K562 (cell line): ENCODE measurements around the gene CLIP2. TPM values are rescaled to one million over a fixed set of nuclear protein-coding genes. Genes with fewer than 3 reads are reported as not detected.

Experiments
- CBX5 ChIP-seq: IDR thresholded peaks from 2 replicates; pipeline ENCODE4 v1.6.1; 2014; ENCODE audit warnings: low read depth, borderline replicate concordance
- CHCHD3 ChIP-seq: fragments of 250-450 bp; sonication (Bioruptor Pico); IDR thresholded peaks from 2 replicates; pipeline ENCODE4 v2.1.2; 2022; ENCODE audit warnings: mild to moderate bottlenecking
- CREB5 ChIP-seq: fragments of 250-450 bp; sonication (Bioruptor Pico); IDR thresholded peaks from 2 replicates; pipeline ENCODE4 v1.5.0; 2020; ENCODE audit warnings: mild to moderate bottlenecking
- HSF4 ChIP-seq: fragments of 250-450 bp; sonication (Bioruptor Pico); IDR thresholded peaks from 2 replicates; pipeline ENCODE4 v2.1.2; 2022; ENCODE audit warnings: mild to moderate bottlenecking, moderate library complexity, borderline replicate concordance
- LARP7 ChIP-seq: fragments of 450-650 bp; IDR thresholded peaks from 2 replicates; pipeline ENCODE4 v1.6.1; 2016
- MAZ ChIP-seq, 2 experiments: fragments of 450-650 bp in 1 of 2; sonication (generic) in 1 of 2; formaldehyde crosslinking; IDR thresholded peaks in 1 of 2; conservative IDR thresholded peaks in 1 of 2; 2 replicates each; pipeline versions ENCODE4 v1.4.0 to v1.5.0; 2020; ENCODE audit warnings: mild to moderate bottlenecking in 1 of 2, missing genetic modification reagents in 1 of 2
- MYBL2 ChIP-seq, 2 experiments: fragments of 450-650 bp in 1 of 2; sonication (generic) in 1 of 2; formaldehyde crosslinking in 1 of 2; IDR thresholded peaks; 2 replicates each; pipeline versions ENCODE4 v1.6.1 to v1.8.1; 2017 to 2022; ENCODE audit warnings: borderline replicate concordance in 1 of 2, inconsistent platforms in 1 of 2, low read depth in 1 of 2, mild to moderate bottlenecking in 1 of 2, missing genetic modification reagents in 1 of 2, moderate library complexity in 1 of 2
- NFATC3 ChIP-seq: fragments of 450-650 bp; IDR thresholded peaks from 2 replicates; pipeline ENCODE4 v1.6.1; 2017; ENCODE audit warnings: mild to moderate bottlenecking
- NR0B1 ChIP-seq: fragments of 450-650 bp; IDR thresholded peaks from one replicate; pipeline ENCODE4 v1.6.1; 2018; ENCODE audit warnings: mild to moderate bottlenecking, moderate library complexity; ENCODE audit not compliant: partially characterized antibody
- PHF20 ChIP-seq: fragments of 450-650 bp; IDR thresholded peaks from 2 replicates; pipeline ENCODE4 v1.6.1; 2018; ENCODE audit not compliant: partially characterized antibody
- PTBP1 ChIP-seq: fragments of 200-400 bp; formaldehyde crosslinking; IDR thresholded peaks from 2 replicates; pipeline ENCODE4 v1.6.1; 2017; ENCODE audit warnings: low read depth, low read length
- PURB ChIP-seq: sonication (generic); formaldehyde crosslinking; IDR thresholded peaks from 2 replicates; pipeline ENCODE4 v1.9.0; 2021; ENCODE audit warnings: low read depth, mild to moderate bottlenecking, missing genetic modification reagents
- PYGO2 ChIP-seq: fragments of 450-650 bp; IDR thresholded peaks from 2 replicates; pipeline ENCODE4 v1.6.1; 2016; ENCODE audit warnings: mild to moderate bottlenecking, missing genetic modification characterization, moderate library complexity, missing compliant biosample characterization
- RHOXF2B ChIP-seq: fragments of 250-450 bp; sonication (Bioruptor Pico); conservative IDR thresholded peaks from 2 replicates; pipeline ENCODE4 v1.5.1; 2021
- SMAD1 ChIP-seq: fragments of 150-350 bp; IDR thresholded peaks from 2 replicates; pipeline ENCODE4 v1.6.1; 2014; ENCODE audit warnings: low read length, low read depth; ENCODE audit not compliant: partially characterized antibody
- SNRNP70 ChIP-seq: fragments of 200-400 bp; formaldehyde crosslinking; optimal IDR thresholded peaks from 2 replicates; pipeline ENCODE3; 2017; ENCODE audit warnings: low read depth, low read length
- SOX6 ChIP-seq: fragments of 450-650 bp; IDR thresholded peaks from 2 replicates; pipeline ENCODE4 v1.6.1; 2014; ENCODE audit warnings: mild to moderate bottlenecking
- THAP12 ChIP-seq: fragments of 250-450 bp; sonication (Bioruptor Pico); IDR thresholded peaks from 2 replicates; pipeline ENCODE4 v1.9.0; 2021; ENCODE audit warnings: mild to moderate bottlenecking, inconsistent platforms
- ZNF316 ChIP-seq: fragments of 450-650 bp; IDR thresholded peaks from 2 replicates; pipeline ENCODE4 v1.6.1; 2016
- ZNF444 ChIP-seq: fragments of 250-450 bp; sonication (Bioruptor Pico); IDR thresholded peaks from 2 replicates; pipeline ENCODE4 v1.4.0; 2020; ENCODE audit warnings: mild to moderate bottlenecking, moderate library complexity
- ZNF551 ChIP-seq: fragments of 250-450 bp; sonication (Bioruptor Pico); IDR thresholded peaks from 2 replicates; pipeline ENCODE4 v1.5.0; 2021; ENCODE audit warnings: mild to moderate bottlenecking, moderate library complexity
- ZNF586 ChIP-seq: fragments of 450-650 bp; formaldehyde crosslinking; conservative IDR thresholded peaks from 2 replicates; pipeline ENCODE4 v1.4.0; 2020; ENCODE audit warnings: mild to moderate bottlenecking, moderate library complexity
- ZNF707 ChIP-seq: fragments of 250-450 bp; sonication (Bioruptor Pico); conservative IDR thresholded peaks from 2 replicates; pipeline ENCODE4 v1.8.0; 2022; ENCODE audit warnings: inconsistent platforms, mild to moderate bottlenecking, moderate library complexity
- ZSCAN32 ChIP-seq: fragments of 450-650 bp; formaldehyde crosslinking; IDR thresholded peaks from 2 replicates; pipeline ENCODE4 v1.4.0; 2020; ENCODE audit warnings: mild to moderate bottlenecking, moderate library complexity
- polyA plus RNA-seq, 8 experiments: library from polyadenylated mRNA; depleted of rRNA in 4 of 8; stranded (reverse) in 5 of 8; unstranded in 3 of 8; fragments of >200 nt; fragmentation: Nextera tagmentation in 2 of 8; fragmentation: Illumina TruSeq in 1 of 8; extraction: Ambion mirVana in 2 of 8; extraction: Trizol in 1 of 8; gene quantifications; 2 replicates each; pipeline versions ENCODE4 v1.2.1 to v1.2.3, GENCODE V29; 2011 to 2014; ENCODE audit warnings: inconsistent platforms in 1 of 8, missing spikeins in 1 of 8
- total RNA-seq, 7 experiments: library from RNA; depleted of rRNA in 6 of 7; stranded (reverse); fragments of >200 nt in 6 of 7; fragmentation: Illumina TruSeq in 2 of 7; extraction: Trizol in 2 of 7; gene quantifications; 2 replicates each; pipeline versions ENCODE4 v1.2.1 to v1.2.3, GENCODE V29; 2011 to 2021; ENCODE audit warnings: low replicate concordance in 1 of 7

Gene CLIP2
- total and polyA plus RNA-seq, 9 of the 15 experiments (the other 6 are each of a cell fraction or from before 2014, with no cell fraction given): 0.07 to 5.4 (median 2.1) TPM

GRCh38 chr7:74320645-74321221 lies 31.5 kb downstream of the CLIP2 start (continued):
- TF ChIP-seq MYBL2 (IDR thresholded peaks at IDR 0.05; ENCODE audit: low read depth) (no peak), MYBL2 (CRISPR knock-in tag; IDR thresholded peaks at IDR 0.05; ENCODE audit: borderline replicate concordance) (no peak), THAP12 (CRISPR knock-in tag) (no peak), PHF20 (peak; percentile 54), PTBP1 (peak; percentile 72; the same call in 1 of the 2 replicates), MAZ (CRISPR knock-in tag; conservative IDR thresholded peaks at IDR 0.05 in 1 of 2, IDR thresholded peaks at IDR 0.05 in 1 of 2) (no peak), SNRNP70 (no peak), SOX6 (no peak), LARP7 (no peak), ZNF316 (no peak), NR0B1 (no peak), ZNF444 (no peak), SMAD1 (no peak), ZNF586 (no peak), ZNF707 (CRISPR knock-in tag) (no peak), CHCHD3 (CRISPR knock-in tag) (no peak), ZSCAN32 (CRISPR knock-in tag) (no peak), HSF4 (CRISPR knock-in tag) (no peak), NFATC3 (no peak), RHOXF2B (CRISPR knock-in tag) (no peak), CBX5 (no peak), ZNF551 (no peak), PURB (CRISPR knock-in tag) (no peak), CREB5 (CRISPR knock-in tag) (no peak), PYGO2 (tag) (no peak)
